T-helper 1 cell treated with Interleukin-12 subunit alpha and Interleukin-12 subunit beta and Interleukin-4 antibody, amounts not matched to agents 30 ng/mL and 1 ng/mL, for 36 hours (primary cell): ENCODE measurements around the gene ACSM6. TPM values are rescaled to one million over a fixed set of nuclear protein-coding genes. Genes with fewer than 3 reads are reported as not detected.

Source experiments
- intact Hi-C: fragments of 100-400 bp; cut with micrococcal nuclease; formaldehyde crosslinking; loops from one replicate; pipeline ENCODE4 v1.15.1; 2024
- total RNA-seq: library from RNA; stranded (reverse); gene quantifications from 2 replicates; pipeline ENCODE4 v1.2.3, GENCODE V29; 2022

ACSM6 gene
- total RNA-seq, 1 donor from 2014 or later: not detected

GRCh38 chr10:95243318-95243617 is 49.2 kb downstream of the ACSM6 start:
- intact Hi-C loops: loop anchor here (1.0 to 10.0 kb wide), 4 partner anchors 60 to 613 kb away; partner anchors contain the start of gene SORBS1

GRCh38 chr10:95244152-95244551 is 50.1 kb downstream of the ACSM6 start:
- intact Hi-C loops: loop anchor here (10.0 kb wide), 1 partner anchor 321 kb away; the partner anchor contains the start of gene SORBS1

- intact Hi-C loops: loop anchor here (1.0 to 10.0 kb wide), 6 partner anchors 9 to 698 kb away; partner anchors contain the start of genes HELLS and SORBS1
Observed at GRCh38 chr10:95245425-95246055, 51.5 kb downstream of the ACSM6 start.

GRCh38 chr10:95246582-95247051 is 52.6 kb downstream of the ACSM6 start:
- intact Hi-C loops: loop anchor here (1.0 to 10.0 kb wide), 5 partner anchors 48 to 699 kb away; partner anchors contain the start of genes HELLS and SORBS1

- intact Hi-C loops: loop anchor here (2.0 to 10.0 kb wide), 4 partner anchors 47 to 700 kb away; partner anchors contain the start of genes HELLS and SORBS1
Observed at GRCh38 chr10:95247200-95247880, 53.3 kb downstream of the ACSM6 start.

- intact Hi-C loops: loop anchor here (2.0 to 10.0 kb wide), 4 partner anchors 47 to 701 kb away; partner anchors contain the start of genes HELLS and SORBS1
Observed at GRCh38 chr10:95247881-95248583, 54.0 kb downstream of the ACSM6 start.

- intact Hi-C loops: loop anchor here (5.0 to 10.0 kb wide), 3 partner anchors 198 to 702 kb away; partner anchors contain the start of genes HELLS and SORBS1
Observed at GRCh38 chr10:95248989-95249388, 55.0 kb downstream of the ACSM6 start.

GRCh38 chr10:95249467-95249866 is 55.4 kb downstream of the ACSM6 start:
- intact Hi-C loops: loop anchor here (5.0 to 10.0 kb wide), 3 partner anchors 198 to 702 kb away; partner anchors contain the start of genes HELLS and SORBS1

- intact Hi-C loops: no loop called here
Observed at GRCh38 chr10:95250856-95251255, 56.8 kb downstream of the ACSM6 start.

GRCh38 chr10:95253007-95253406 is 59.0 kb downstream of the ACSM6 start:
- intact Hi-C loops: no loop called here

GRCh38 chr10:95253686-95254085 is 59.6 kb downstream of the ACSM6 start:
- intact Hi-C loops: no loop called here

- intact Hi-C loops: no loop called here
Observed at GRCh38 chr10:95254629-95255028, 60.6 kb downstream of the ACSM6 start.

- intact Hi-C loops: no loop called here
Observed at GRCh38 chr10:95256268-95256667, 62.2 kb downstream of the ACSM6 start.

GRCh38 chr10:95257849-95258248 is 63.8 kb downstream of the ACSM6 start:
- intact Hi-C loops: no loop called here

- intact Hi-C loops: no loop called here
Observed at GRCh38 chr10:95260397-95260881, 66.4 kb downstream of the ACSM6 start.

- intact Hi-C loops: no loop called here
Observed at GRCh38 chr10:95260909-95261552, 67.0 kb downstream of the ACSM6 start.

GRCh38 chr10:95261926-95262325 is 67.9 kb downstream of the ACSM6 start:
- intact Hi-C loops: no loop called here

GRCh38 chr10:95262763-95263518 is 68.9 kb downstream of the ACSM6 start:
- intact Hi-C loops: no loop called here

GRCh38 chr10:95263864-95264226 is 69.8 kb downstream of the ACSM6 start:
- intact Hi-C loops: no loop called here
